ENCODE data around the gene SRC. TPM values are rescaled to one million over a fixed set of nuclear protein-coding genes. Genes with fewer than 3 reads are reported as not detected.

The SRC gene
- total RNA-seq, 4 donors from 2014 or later = 27.5 to 52.2 (median 42.3) TPM

- no peaks in the 10 kb centered on the region for H3K9me3 ChIP-seq
- no peak overlapping the region for H3K27ac ChIP-seq (replicated peaks in 1 of 4)
- no peaks in the 10 kb centered on the region for H3K27me3 ChIP-seq
- H3K36me3 ChIP-seq = no peaks in the 10 kb centered on the region
- WGBS = 64% methylated on average over 6 of the region's 6 CpGs
- H3K4me3 ChIP-seq = no peak overlapping the region
- intact Hi-C loops (cut with DNase I) = no loop called here
- no peak for DNase-seq (ENCODE audit: extremely low spot score)
- no peak for TF ChIP-seq POLR2A (IDR thresholded peaks at IDR 0.05; ENCODE audit: low read depth)
- no peak for TF ChIP-seq POLR2AphosphoS5 (IDR thresholded peaks at IDR 0.05)
- TF ChIP-seq CTCF (IDR thresholded peaks at IDR 0.05) = no peak
- TF ChIP-seq EP300 (IDR thresholded peaks at IDR 0.05) = no peak
- no peaks in the 10 kb centered on the region for H3K4me1 ChIP-seq
Observed at GRCh38 chr20:37445041-37445440, 99.1 kb downstream of the SRC start.

- H3K36me3 ChIP-seq = no peaks in the 10 kb centered on the region
- H3K4me1 ChIP-seq = no peaks in the 10 kb centered on the region
- H3K27me3 ChIP-seq = no peaks in the 10 kb centered on the region
- intact Hi-C loops (cut with DNase I) = no loop called here
- DNase-seq (ENCODE audit: extremely low spot score) = no peak
- H3K27ac ChIP-seq (replicated peaks in 1 of 4) = no peak overlapping the region
- H3K4me3 ChIP-seq = no peak overlapping the region
- TF ChIP-seq POLR2A (IDR thresholded peaks at IDR 0.05; ENCODE audit: low read depth) (no peak), POLR2AphosphoS5 (IDR thresholded peaks at IDR 0.05) (no peak), EP300 (IDR thresholded peaks at IDR 0.05) (no peak), CTCF (IDR thresholded peaks at IDR 0.05) (no peak)
- H3K9me3 ChIP-seq = no peaks in the 10 kb centered on the region
- 85% methylated on average over 5 of the region's 5 CpGs for WGBS
Observed at GRCh38 chr20:37446286-37447032, 100.5 kb downstream of the SRC start.

- H3K27ac ChIP-seq (replicated peaks in 1 of 4) = no peak overlapping the region
- no peak for DNase-seq (ENCODE audit: extremely low spot score)
- no peak overlapping the region for H3K4me3 ChIP-seq
- H3K27me3 ChIP-seq = no peaks in the 10 kb centered on the region
- TF ChIP-seq POLR2A (IDR thresholded peaks at IDR 0.05; ENCODE audit: low read depth) = no peak
- no peak for TF ChIP-seq EP300 (IDR thresholded peaks at IDR 0.05)
- no peak for TF ChIP-seq CTCF (IDR thresholded peaks at IDR 0.05)
- no peak for TF ChIP-seq POLR2AphosphoS5 (IDR thresholded peaks at IDR 0.05)
- no peaks in the 10 kb centered on the region for H3K36me3 ChIP-seq
- H3K9me3 ChIP-seq = no peaks in the 10 kb centered on the region
- 82% methylated on average over 1 of the region's 3 CpGs for WGBS
- intact Hi-C loops (cut with DNase I) = no loop called here
- no peaks in the 10 kb centered on the region for H3K4me1 ChIP-seq
Observed at GRCh38 chr20:37447688-37448087, 101.7 kb downstream of the SRC start.

GRCh38 chr20:37449276-37449675 lies 103.3 kb downstream of the SRC start:
- 86% methylated on average over 12 of the region's 12 CpGs for WGBS
- TF ChIP-seq POLR2A (IDR thresholded peaks at IDR 0.05; ENCODE audit: low read depth) (no peak), CTCF (IDR thresholded peaks at IDR 0.05) (no peak), POLR2AphosphoS5 (IDR thresholded peaks at IDR 0.05) (no peak), EP300 (IDR thresholded peaks at IDR 0.05) (no peak)
- intact Hi-C loops (cut with DNase I) = no loop called here

GRCh38 chr20:37450344-37450743 lies 104.4 kb downstream of the SRC start:
- peaks cover 0 to 15% (median 9%) of the 10 kb centered on the region in 4 donors for H3K9me3 ChIP-seq
- DNase-seq (ENCODE audit: extremely low spot score) = no peak
- H3K4me1 ChIP-seq = no peaks in the 10 kb centered on the region
- no peak for TF ChIP-seq EP300 (IDR thresholded peaks at IDR 0.05)
- TF ChIP-seq CTCF (IDR thresholded peaks at IDR 0.05) = no peak
- no peak for TF ChIP-seq POLR2A (IDR thresholded peaks at IDR 0.05; ENCODE audit: low read depth)
- no peak for TF ChIP-seq POLR2AphosphoS5 (IDR thresholded peaks at IDR 0.05)
- no peak overlapping the region for H3K27ac ChIP-seq (replicated peaks in 1 of 4)
- no peaks in the 10 kb centered on the region for H3K27me3 ChIP-seq
- no peak overlapping the region for H3K4me3 ChIP-seq
- H3K36me3 ChIP-seq = no peaks in the 10 kb centered on the region
- intact Hi-C loops (cut with DNase I) = no loop called here

More at GRCh38 chr20:37449276-37449675, 103.3 kb downstream of the SRC start:
- no peak overlapping the region for H3K4me3 ChIP-seq
- H3K9me3 ChIP-seq = peaks cover 0 to 4% (median 1%) of the 10 kb centered on the region in 4 donors
- H3K27me3 ChIP-seq = no peaks in the 10 kb centered on the region
- no peak overlapping the region for H3K27ac ChIP-seq (replicated peaks in 1 of 4)
- no peak for DNase-seq (ENCODE audit: extremely low spot score)
- H3K36me3 ChIP-seq = no peaks in the 10 kb centered on the region
- no peaks in the 10 kb centered on the region for H3K4me1 ChIP-seq

Measured in esophagus muscularis mucosa (tissue), 4 donors.